Neuron (in vitro differentiated cells): ENCODE results near the gene GPR84.

Experiments used
- H2AFZ ChIP-seq: one replicate; pipeline ENCODE4 v1.6.1; 2013; ENCODE audit warnings: low read depth, mild to moderate bottlenecking, inconsistent platforms, low read length, moderate library complexity
- H3K27me3 ChIP-seq: one replicate; pipeline ENCODE4 v1.6.1; 2013; ENCODE audit warnings: low read length; ENCODE audit not compliant: insufficient read depth
- H3K36me3 ChIP-seq: one replicate; pipeline ENCODE4 v1.6.1; 2013; ENCODE audit warnings: low read length; ENCODE audit not compliant: insufficient read depth
- H3K4me1 ChIP-seq: one replicate; pipeline ENCODE4 v1.6.1; 2013; ENCODE audit warnings: low read length; ENCODE audit not compliant: insufficient read depth
- H3K4me3 ChIP-seq: 2 replicates; pipeline ENCODE4 v1.5.1; 2013; ENCODE audit warnings: mild to moderate bottlenecking, low read length, moderate library complexity
- H3K9me3 ChIP-seq: one replicate; pipeline ENCODE4 v1.6.1; 2013; ENCODE audit warnings: low read length

Gene GPR84

DNA sequence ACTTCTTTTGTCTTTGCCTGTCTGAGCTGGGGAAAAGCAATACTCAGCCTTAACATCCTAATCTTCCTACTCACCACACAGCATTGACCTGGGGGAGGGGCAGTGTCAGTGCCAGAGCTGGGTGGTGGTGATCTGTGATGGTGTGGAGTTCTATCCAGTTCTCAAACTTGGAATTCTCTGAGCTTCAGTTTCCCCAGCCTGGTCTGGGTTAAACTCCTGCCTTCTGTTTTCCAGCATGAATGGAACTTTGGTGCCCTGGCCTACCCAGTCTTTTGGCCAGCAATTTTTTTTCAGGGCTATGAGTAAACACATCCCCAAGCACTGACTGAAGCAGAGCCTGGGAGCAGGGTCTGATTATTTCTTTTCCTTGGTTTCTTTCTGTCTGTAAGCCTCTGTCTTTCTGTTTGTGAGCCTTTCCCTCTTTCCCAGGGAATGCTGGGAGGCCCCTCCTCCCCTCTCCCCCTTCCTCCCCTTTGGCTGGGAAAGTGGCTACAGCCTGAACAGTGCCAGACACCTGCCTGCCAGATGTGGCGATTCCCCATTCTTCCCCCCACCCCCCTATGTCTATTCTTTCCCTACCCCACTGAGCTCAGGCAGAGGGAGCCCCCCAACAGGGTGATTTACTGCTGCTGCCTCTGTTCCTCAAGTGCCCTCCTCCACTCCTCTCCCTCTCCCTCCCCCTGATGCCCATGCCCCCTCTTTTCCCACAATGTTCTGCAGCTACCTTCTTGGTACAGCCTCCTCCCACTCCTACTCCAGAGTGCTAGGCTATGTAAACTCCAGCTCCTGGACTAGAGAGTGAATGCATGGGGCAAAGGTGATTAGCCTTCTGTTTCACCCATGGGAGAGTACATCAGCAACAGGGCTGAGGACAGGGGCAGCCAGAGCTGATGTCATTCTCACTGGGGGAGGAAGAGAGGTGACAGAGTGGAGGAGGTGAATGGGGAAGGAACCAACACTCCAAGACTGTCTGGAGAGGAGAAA lies 11.1 kb downstream of the GPR84 start:
- H3K27me3 ChIP-seq = no peaks in the 10 kb centered on the region
- peaks cover 81% of the 10 kb centered on the region for H3K4me1 ChIP-seq
- peak overlapping the region; percentile 49 for H3K4me3 ChIP-seq
- H3K9me3 ChIP-seq = no peaks in the 10 kb centered on the region
- peaks cover 21% of the 10 kb centered on the region for H3K36me3 ChIP-seq
- no peak overlapping the region for H2AFZ ChIP-seq

GRCh38 chr12:54352022-54352531 lies 12.2 kb downstream of the GPR84 start:
- H2AFZ ChIP-seq = no peak overlapping the region
- H3K27me3 ChIP-seq = no peaks in the 10 kb centered on the region
- H3K4me3 ChIP-seq = peak overlapping the region; percentile 49
- H3K36me3 ChIP-seq = peaks cover 32% of the 10 kb centered on the region
- H3K4me1 ChIP-seq = peaks cover 70% of the 10 kb centered on the region
- no peaks in the 10 kb centered on the region for H3K9me3 ChIP-seq

- Histone ChIP-seq H3K4me1 (peaks cover 62% of the 10 kb centered on the region), H2AFZ (no peak overlapping the region), H3K9me3 (no peaks in the 10 kb centered on the region), H3K36me3 (peaks cover 39% of the 10 kb centered on the region), H3K4me3 (peak overlapping the region; percentile 49), H3K27me3 (no peaks in the 10 kb centered on the region)
These were observed 12.9 kb downstream of the GPR84 start for GRCh38 chr12:54351341-54351740.

- peaks cover 56% of the 10 kb centered on the region for H3K4me1 ChIP-seq
- no peak overlapping the region for H2AFZ ChIP-seq
- H3K27me3 ChIP-seq = no peaks in the 10 kb centered on the region
- no peak overlapping the region for H3K4me3 ChIP-seq
- H3K36me3 ChIP-seq = peaks cover 43% of the 10 kb centered on the region
- H3K9me3 ChIP-seq = no peaks in the 10 kb centered on the region
These were observed 13.5 kb downstream of the GPR84 start for GRCh38 chr12:54350743-54351142.

- Histone ChIP-seq H2AFZ (no peak overlapping the region), H3K4me1 (peaks cover 46% of the 10 kb centered on the region), H3K9me3 (no peaks in the 10 kb centered on the region), H3K27me3 (no peaks in the 10 kb centered on the region), H3K36me3 (peaks cover 53% of the 10 kb centered on the region), H3K4me3 (no peak overlapping the region)
These were observed 14.6 kb downstream of the GPR84 start for GRCh38 chr12:54349679-54350078.

DNA sequence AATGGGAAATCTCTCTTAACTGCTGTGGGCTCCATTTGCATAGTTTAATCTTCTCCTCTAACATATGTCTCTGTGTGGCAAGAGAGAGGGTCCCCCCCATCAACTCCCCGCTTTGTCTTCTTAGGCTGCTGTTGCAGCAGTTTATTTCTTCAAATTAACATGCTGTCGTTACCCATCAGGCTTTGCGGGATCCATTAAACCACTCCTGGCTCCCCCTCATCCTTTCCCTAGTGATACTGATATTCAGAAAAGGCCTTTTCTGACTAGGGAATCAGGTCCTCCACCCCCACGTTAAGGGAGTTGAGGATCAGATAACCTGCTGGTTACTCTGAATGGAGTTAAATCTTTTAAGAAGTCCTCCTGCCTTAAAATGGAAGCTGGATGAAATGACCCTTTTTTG lies 15.2 kb downstream of the GPR84 start:
- H3K4me1 ChIP-seq = peaks cover 43% of the 10 kb centered on the region
- peaks cover 54% of the 10 kb centered on the region for H3K36me3 ChIP-seq
- no peak overlapping the region for H2AFZ ChIP-seq

DNA sequence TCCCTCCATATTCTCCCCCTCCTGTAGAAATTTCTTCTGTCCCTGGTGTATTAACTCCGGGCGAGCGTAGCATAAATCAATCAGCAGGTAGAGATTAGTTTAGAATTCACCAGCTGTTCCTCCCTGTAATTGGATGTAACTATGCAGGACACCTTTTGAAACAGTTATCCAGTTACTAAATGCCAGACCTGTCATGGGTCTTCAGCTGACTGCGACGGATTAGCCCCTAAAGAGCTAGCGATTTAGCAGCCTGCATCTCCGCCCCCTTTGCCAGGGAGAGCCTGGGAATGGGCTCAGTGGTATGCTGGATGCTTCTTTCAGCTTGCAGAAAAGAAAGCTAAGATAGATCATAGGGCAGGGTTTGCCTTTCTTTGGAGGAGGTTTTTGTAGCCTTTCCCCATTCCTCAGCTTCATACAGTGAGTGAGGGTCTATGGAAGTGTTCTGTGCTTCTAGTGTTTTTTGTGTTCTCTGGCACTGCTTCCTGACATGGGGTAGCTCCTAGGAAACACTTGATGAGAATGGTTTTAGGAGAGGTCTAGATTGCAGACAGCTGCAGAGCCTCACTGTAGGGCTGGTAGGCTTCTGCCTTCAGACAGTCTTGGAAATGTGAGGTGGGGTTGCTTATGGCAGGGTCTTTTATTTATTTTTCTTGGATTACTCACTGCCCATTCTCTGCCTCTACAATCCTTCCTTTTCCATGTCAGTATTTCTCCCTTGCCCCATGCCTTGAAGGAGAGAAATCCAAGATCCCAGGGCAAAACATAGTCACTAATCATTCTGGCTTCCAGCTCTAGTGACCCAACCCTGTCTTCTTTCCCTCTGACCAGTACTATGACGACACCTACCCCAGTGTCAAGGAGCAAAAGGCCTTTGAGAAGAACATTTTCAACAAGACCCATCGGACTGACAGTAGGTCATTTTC lies 22.6 kb downstream of the GPR84 start:
- Histone ChIP-seq H3K4me1 (peaks cover 27% of the 10 kb centered on the region), H3K4me3 (no peak overlapping the region), H2AFZ (no peak overlapping the region), H3K36me3 (peaks cover 46% of the 10 kb centered on the region), H3K27me3 (no peaks in the 10 kb centered on the region), H3K9me3 (no peaks in the 10 kb centered on the region)

More for the DNA sequence above, 15.2 kb downstream of the GPR84 start:
- no peaks in the 10 kb centered on the region for H3K9me3 ChIP-seq
- no peaks in the 10 kb centered on the region for H3K27me3 ChIP-seq
- no peak overlapping the region for H3K4me3 ChIP-seq

DNA sequence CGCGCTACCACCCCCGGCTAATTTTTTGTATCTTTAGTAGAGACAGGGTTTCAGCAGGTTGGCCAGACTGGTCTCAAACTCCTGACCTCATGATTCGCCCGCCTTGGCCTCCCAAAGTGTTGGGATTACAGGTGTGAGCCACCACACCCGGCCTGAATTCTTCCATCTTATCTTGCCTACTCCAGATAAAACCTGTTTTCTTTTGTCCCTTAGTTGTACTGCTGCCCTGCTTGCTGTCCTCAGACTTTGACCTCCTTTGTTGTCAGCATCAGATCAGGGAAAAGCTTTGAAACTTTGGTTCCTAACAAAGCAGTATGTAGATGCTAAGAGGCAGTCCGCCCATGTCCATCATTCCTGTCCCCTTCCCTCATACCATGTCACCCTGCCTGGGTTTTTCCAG lies 23.4 kb downstream of the GPR84 start:
- no peaks in the 10 kb centered on the region for H3K27me3 ChIP-seq
- H3K4me1 ChIP-seq = peaks cover 27% of the 10 kb centered on the region
- no peak overlapping the region for H2AFZ ChIP-seq
- H3K9me3 ChIP-seq = no peaks in the 10 kb centered on the region
- peaks cover 41% of the 10 kb centered on the region for H3K36me3 ChIP-seq
- H3K4me3 ChIP-seq = no peak overlapping the region

DNA sequence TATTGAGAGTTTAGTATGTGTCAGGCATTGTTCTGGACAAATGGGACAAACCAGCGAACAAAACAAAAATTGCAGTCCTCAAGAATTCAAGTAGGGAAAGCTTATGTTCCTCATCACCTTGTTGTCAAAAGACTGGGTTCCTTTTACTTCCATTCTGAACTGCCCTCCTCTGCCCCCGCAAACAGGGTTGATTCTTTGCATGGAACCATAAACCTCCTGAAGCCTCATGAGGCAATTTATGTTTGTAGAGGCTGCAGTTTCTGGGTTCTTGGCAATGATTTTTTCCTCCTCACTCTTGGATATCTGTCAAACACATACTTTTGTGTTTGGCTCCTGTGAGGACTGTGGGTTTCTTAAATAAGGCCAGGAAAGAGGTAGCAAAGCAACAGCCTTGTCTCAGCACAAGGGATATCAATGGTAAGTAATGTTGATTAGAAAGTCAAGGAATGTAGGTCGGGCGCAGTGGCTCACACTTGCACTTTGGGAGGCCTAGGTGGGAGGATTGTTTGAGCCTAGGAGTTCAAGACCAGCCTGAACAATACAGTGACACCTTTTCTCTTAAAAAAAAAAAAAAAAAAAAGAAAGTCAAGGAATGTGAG lies 25.5 kb downstream of the GPR84 start:
- H3K9me3 ChIP-seq = no peaks in the 10 kb centered on the region
- peaks cover 27% of the 10 kb centered on the region for H3K4me1 ChIP-seq
- no peak overlapping the region for H2AFZ ChIP-seq
- H3K36me3 ChIP-seq = peaks cover 26% of the 10 kb centered on the region
- H3K4me3 ChIP-seq = no peak overlapping the region
- no peaks in the 10 kb centered on the region for H3K27me3 ChIP-seq

DNA sequence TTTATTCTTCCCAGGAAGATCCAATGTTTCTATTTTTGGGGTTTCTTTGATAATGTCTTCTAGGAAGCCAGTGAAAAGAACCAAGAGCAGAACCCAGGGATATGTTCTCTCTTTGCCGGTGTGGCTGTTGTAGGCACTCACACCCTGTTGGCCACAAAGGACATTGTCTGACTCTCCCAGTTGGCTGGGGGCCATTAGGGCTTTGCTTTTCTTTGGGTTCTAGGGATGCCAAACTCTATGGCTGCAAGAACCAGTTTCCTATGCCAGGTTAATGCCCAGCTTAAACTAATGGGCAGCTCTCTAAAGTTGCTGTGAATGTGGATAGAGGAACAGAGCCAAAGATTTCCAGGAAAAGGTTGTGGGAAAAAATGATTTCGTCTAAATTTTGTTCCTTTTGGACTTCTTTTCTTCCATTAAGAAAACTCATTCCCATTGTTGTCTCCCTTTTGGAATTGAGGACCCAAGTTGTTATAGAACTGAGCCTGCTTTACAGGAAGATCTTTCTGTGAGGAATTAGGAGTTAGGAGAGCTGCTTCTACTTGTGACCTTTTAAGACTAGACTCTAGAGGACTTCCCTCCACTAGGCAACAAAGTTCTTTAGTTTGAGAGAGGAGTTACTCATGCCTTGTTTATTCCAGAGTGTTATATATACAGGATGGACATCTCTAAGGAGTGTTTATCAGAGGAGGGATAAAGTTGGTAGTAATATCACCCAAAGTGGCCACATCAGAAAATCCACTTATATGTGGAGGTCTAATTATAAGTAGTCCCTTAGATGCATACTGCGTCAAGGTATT lies 26.2 kb downstream of the GPR84 start:
- no peak overlapping the region for H2AFZ ChIP-seq
- no peaks in the 10 kb centered on the region for H3K27me3 ChIP-seq
- H3K36me3 ChIP-seq = peaks cover 18% of the 10 kb centered on the region
- H3K9me3 ChIP-seq = no peaks in the 10 kb centered on the region
- H3K4me1 ChIP-seq = peaks cover 27% of the 10 kb centered on the region
- no peak overlapping the region for H3K4me3 ChIP-seq

- Histone ChIP-seq H3K4me3 (no peak overlapping the region), H2AFZ (no peak overlapping the region), H3K9me3 (no peaks in the 10 kb centered on the region), H3K36me3 (peaks cover 12% of the 10 kb centered on the region), H3K27me3 (no peaks in the 10 kb centered on the region), H3K4me1 (peaks cover 27% of the 10 kb centered on the region)
These were observed 26.9 kb downstream of the GPR84 start for GRCh38 chr12:54337280-54337842.
